ENCODE measurements around the gene SPTB.

DNA sequence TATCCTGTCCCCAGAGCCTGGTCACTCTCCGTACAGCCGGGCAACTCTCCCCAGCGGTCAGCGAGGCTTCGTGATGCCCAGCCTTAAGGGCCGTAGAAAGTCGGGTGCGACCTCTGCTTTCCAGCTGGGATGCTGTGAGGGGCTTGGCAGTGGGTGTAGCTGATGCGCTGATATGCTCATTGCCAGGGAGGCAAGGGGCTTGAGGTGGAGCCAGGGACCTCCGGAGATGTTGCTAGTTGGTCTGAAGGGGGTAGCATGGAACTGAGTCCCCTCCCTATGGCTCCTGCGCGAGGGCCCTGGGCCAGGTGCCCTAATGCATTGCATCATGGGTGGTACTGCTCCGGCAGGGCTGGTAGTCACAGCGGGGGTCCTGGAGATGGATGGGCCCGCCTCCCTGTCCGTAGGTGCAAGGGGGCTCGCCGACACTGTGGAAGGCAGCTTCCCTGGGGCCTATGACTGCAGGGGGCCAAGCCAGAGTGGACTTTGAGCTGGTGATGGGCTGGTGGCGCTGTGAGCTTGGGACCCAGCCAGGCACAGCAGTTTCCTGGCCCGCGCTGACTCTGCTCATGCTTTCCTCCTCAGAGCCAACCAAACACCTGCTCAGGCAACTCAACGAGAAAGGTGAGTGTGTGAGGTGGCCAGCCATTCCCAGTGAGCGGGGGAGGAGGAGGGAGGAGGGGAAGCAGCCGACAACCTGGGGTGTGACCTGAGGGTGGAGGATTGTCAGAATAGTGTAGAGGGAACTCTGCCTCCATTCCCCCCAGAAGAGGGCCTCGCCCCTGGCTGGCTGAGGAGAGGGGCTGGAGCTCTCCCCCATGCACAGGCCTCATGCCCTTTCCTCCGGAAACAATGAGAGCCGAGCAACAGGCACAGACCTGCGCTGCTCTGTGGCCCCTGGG lies 143.2 kb downstream of the SPTB start:
- no peak for TF ChIP-seq POLR2A (IDR thresholded peaks at IDR 0.05; ENCODE audit: low read length)
- TF ChIP-seq GATA1 (IDR thresholded peaks at IDR 0.05; ENCODE audit: low read depth, low read length): no peak
